Measurements from ENCODE around the gene BLMH.

Gene BLMH

GRCh38 chr17:30297715-30298114 is 6.0 kb upstream of the BLMH start:
- H3K9ac ChIP-seq (ENCODE audit: low read length) = no peak overlapping the region
- no peaks in the 10 kb centered on the region for H3K27me3 ChIP-seq (replicated peaks; ENCODE audit: insufficient read depth, low read length)
- H3K4me3 ChIP-seq (ENCODE audit: low read length) = no peak overlapping the region
- H3F3A ChIP-seq (ENCODE audit: insufficient read depth, low read length) = peaks cover 7% of the 10 kb centered on the region
- no peak overlapping the region for H3K27ac ChIP-seq (ENCODE audit: low read length)
- H3K4me1 ChIP-seq (ENCODE audit: low read length) = peaks cover 11% of the 10 kb centered on the region
- no peaks in the 10 kb centered on the region for H3K79me2 ChIP-seq (ENCODE audit: low read length)
- TF ChIP-seq CTCF (IDR thresholded peaks at IDR 0.05; ENCODE audit: low read length) = no peak
- no peak for TF ChIP-seq EZH2 (optimal IDR thresholded peaks at IDR 0.05; ENCODE audit: low read depth, low read length)
- TF ChIP-seq EZH2phosphoT487 (IDR thresholded peaks at IDR 0.05; ENCODE audit: low read length) = no peak
- H3K9me2 ChIP-seq (replicated peaks; ENCODE audit: insufficient read depth, low read length) = no peaks in the 10 kb centered on the region
- no peak overlapping the region for H2AFZ ChIP-seq (ENCODE audit: low read length)
- H3K36me3 ChIP-seq (replicated peaks; ENCODE audit: insufficient read depth, low read length) = no peaks in the 10 kb centered on the region
- H3K9me3 ChIP-seq (replicated peaks; ENCODE audit: insufficient read depth, low read length) = no peaks in the 10 kb centered on the region
- H4K20me1 ChIP-seq (ENCODE audit: insufficient read depth, low read length) = no peaks in the 10 kb centered on the region
- no peak overlapping the region for H3K4me2 ChIP-seq (ENCODE audit: low read depth, low read length)
- DNase-seq = no peak

GRCh38 chr17:30296499-30297080 is 4.8 kb upstream of the BLMH start:
- DNase-seq = no peak

DNA sequence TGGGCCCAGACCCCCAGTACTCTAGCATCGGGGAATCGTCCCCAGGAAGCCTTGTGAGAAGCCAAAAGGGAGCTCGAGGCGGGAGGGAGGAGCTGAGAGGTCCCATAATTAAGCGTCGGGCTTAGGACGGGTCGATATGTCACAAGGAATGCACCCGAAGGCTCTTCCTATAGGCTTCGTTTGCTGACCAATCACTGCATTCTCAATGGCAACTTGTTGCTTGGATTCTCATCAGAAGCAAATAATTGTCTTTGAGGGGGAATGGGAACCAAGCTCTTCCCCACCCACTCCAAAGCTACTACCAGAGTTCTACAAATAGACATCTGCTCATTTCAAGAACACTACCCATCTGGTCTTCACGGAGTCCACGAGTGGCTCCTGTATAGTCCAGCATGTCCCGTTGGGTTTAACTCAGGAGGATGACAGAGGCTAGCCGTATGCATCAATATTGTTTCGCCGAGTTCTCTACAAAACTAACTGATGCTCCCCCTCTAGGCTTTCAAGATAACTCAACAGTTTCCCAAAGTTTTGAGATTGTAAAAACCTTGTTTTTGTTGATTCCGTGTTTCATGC is 628 bp upstream of the BLMH start:
- Histone ChIP-seq H3K4me2 (ENCODE audit: low read depth, low read length) (peak overlapping the region; percentile 94), H3K9ac (ENCODE audit: low read length) (peak overlapping the region; percentile 79), H3F3A (ENCODE audit: insufficient read depth, low read length) (peaks cover 13% of the 10 kb centered on the region), H3K27me3 (replicated peaks; ENCODE audit: insufficient read depth, low read length) (no peaks in the 10 kb centered on the region; the same call in 1 of the 2 replicates), H3K27ac (ENCODE audit: low read length) (no peak overlapping the region), H4K20me1 (ENCODE audit: insufficient read depth, low read length) (peaks cover 3% of the 10 kb centered on the region; the same call in 1 of the 2 replicates), H3K4me3 (ENCODE audit: low read length) (peak overlapping the region; percentile 91), H3K9me2 (replicated peaks; ENCODE audit: insufficient read depth, low read length) (no peaks in the 10 kb centered on the region), H3K4me1 (ENCODE audit: low read length) (peaks cover 15% of the 10 kb centered on the region), H2AFZ (ENCODE audit: low read length) (peak overlapping the region; percentile 97), H3K9me3 (replicated peaks; ENCODE audit: insufficient read depth, low read length) (no peaks in the 10 kb centered on the region), H3K79me2 (ENCODE audit: low read length) (peaks cover 27% of the 10 kb centered on the region), H3K36me3 (replicated peaks; ENCODE audit: insufficient read depth, low read length) (0 out of 2 replicates have a peak, but pooled peaks cover 4% of the 10 kb centered on the region)
- no peak for DNase-seq
- no peak for TF ChIP-seq EZH2 (optimal IDR thresholded peaks at IDR 0.05; ENCODE audit: low read depth, low read length)
- TF ChIP-seq CTCF (IDR thresholded peaks at IDR 0.05; ENCODE audit: low read length) = no peak
- TF ChIP-seq EZH2phosphoT487 (IDR thresholded peaks at IDR 0.05; ENCODE audit: low read length) = no peak

More at GRCh38 chr17:30296499-30297080, 4.8 kb upstream of the BLMH start:
- Histone ChIP-seq H3K36me3 (replicated peaks; ENCODE audit: insufficient read depth, low read length) (no peaks in the 10 kb centered on the region), H3K9ac (ENCODE audit: low read length) (no peak overlapping the region), H2AFZ (ENCODE audit: low read length) (no peak overlapping the region), H3K9me2 (replicated peaks; ENCODE audit: insufficient read depth, low read length) (no peaks in the 10 kb centered on the region), H3K4me3 (ENCODE audit: low read length) (no peak overlapping the region), H3K9me3 (replicated peaks; ENCODE audit: insufficient read depth, low read length) (no peaks in the 10 kb centered on the region), H3K79me2 (ENCODE audit: low read length) (peaks cover 1% of the 10 kb centered on the region), H4K20me1 (ENCODE audit: insufficient read depth, low read length) (no peaks in the 10 kb centered on the region), H3K27me3 (replicated peaks; ENCODE audit: insufficient read depth, low read length) (no peaks in the 10 kb centered on the region; the same call in 1 of the 2 replicates), H3F3A (ENCODE audit: insufficient read depth, low read length) (peaks cover 13% of the 10 kb centered on the region), H3K27ac (ENCODE audit: low read length) (no peak overlapping the region), H3K4me1 (ENCODE audit: low read length) (peaks cover 17% of the 10 kb centered on the region), H3K4me2 (ENCODE audit: low read depth, low read length) (no peak overlapping the region)
- no peak for TF ChIP-seq EZH2phosphoT487 (IDR thresholded peaks at IDR 0.05; ENCODE audit: low read length)
